Measurements from ENCODE around the gene NT5C3B. TPM values are rescaled to one million over a fixed set of nuclear protein-coding genes. Genes with fewer than 3 reads are reported as not detected.

The NT5C3B gene
- total and polyA plus RNA-seq, 4 donors: 15.3 to 32.0 (median 26.9) TPM

DNA sequence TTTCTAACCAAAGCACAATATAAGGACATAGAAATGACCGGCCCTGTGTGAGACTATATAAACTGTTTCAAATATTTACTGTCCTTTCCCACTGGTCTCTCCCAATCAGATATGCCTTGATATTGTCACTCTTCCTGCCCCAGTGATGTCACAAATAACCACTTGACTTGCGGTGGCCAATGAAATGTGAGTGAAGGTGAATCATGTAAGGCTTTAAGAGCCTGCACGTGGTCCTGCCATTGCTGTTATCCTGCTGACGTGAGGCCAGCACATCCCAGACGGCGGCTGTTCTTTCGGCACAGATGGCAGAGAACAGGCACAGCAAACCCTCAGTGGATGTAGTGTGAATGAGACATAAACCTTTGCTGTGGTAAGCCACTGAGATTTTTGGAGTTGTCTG lies 34.6 kb upstream of the NT5C3B start (continued):
- no peak for TF ChIP-seq RXRA (IDR thresholded peaks at IDR 0.05)
- TF ChIP-seq, protein P1, sequence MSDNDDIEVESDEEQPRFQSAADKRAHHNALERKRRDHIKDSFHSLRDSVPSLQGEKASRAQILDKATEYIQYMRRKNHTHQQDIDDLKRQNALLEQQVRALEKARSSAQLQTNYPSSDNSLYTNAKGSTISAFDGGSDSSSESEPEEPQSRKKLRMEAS (IDR thresholded peaks at IDR 0.05): no peak
- TF ChIP-seq EGR1 (IDR thresholded peaks at IDR 0.05; ENCODE audit: low read depth in 2 of 2): no peak

DNA sequence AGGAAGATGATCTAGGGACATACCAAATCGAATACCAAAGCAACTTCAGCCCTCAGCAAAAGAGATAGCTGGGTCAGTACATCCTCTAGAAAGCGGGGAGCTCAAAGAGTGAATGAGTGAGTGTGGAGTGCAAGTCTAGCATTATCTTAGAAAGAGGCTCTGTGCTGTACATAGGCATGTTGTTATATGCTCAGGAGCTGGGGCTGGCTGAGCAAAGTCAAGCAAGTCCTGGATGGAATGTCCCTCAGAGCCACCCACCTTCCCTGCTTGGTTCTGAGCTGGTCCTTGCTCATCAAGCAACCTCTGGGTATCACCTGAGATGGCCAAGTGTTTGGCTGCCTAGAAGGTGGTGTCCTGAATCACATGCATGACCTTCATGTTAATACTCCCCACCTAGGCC lies 34.1 kb upstream of the NT5C3B start:
- peak overlapping the region; percentile 30 to 77 for H3K27ac ChIP-seq (ENCODE audit: low read depth in 1 of 2, low read length in 2 of 2)
- H3K36me3 ChIP-seq (ENCODE audit: control insufficient read depth in 4 of 4, insufficient read depth in 3 of 4, low read depth in 1 of 4, low read length in 3 of 4): peaks cover 11 to 21% (median 17%) of the 10 kb centered on the region in 4 donors
- no peaks in the 10 kb centered on the region for H3K27me3 ChIP-seq (ENCODE audit: control insufficient read depth in 4 of 4, insufficient read depth in 4 of 4, low read length in 3 of 4)
- no peak overlapping the region for H3K4me3 ChIP-seq (ENCODE audit: low read depth in 1 of 3, low read length in 3 of 3)
- no peaks in the 10 kb centered on the region for H3K9me3 ChIP-seq (ENCODE audit: control insufficient read depth in 4 of 4, low read length in 3 of 4)
- TF ChIP-seq, protein P2, sequence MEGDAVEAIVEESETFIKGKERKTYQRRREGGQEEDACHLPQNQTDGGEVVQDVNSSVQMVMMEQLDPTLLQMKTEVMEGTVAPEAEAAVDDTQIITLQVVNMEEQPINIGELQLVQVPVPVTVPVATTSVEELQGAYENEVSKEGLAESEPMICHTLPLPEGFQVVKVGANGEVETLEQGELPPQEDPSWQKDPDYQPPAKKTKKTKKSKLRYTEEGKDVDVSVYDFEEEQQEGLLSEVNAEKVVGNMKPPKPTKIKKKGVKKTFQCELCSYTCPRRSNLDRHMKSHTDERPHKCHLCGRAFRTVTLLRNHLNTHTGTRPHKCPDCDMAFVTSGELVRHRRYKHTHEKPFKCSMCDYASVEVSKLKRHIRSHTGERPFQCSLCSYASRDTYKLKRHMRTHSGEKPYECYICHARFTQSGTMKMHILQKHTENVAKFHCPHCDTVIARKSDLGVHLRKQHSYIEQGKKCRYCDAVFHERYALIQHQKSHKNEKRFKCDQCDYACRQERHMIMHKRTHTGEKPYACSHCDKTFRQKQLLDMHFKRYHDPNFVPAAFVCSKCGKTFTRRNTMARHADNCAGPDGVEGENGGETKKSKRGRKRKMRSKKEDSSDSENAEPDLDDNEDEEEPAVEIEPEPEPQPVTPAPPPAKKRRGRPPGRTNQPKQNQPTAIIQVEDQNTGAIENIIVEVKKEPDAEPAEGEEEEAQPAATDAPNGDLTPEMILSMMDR (IDR thresholded peaks at IDR 0.05; ENCODE audit: low read depth, low read length, missing input control): no peak
- TF ChIP-seq HNF4A (conservative IDR thresholded peaks at IDR 0.05) (no peak), FOXA1 (IDR thresholded peaks at IDR 0.05) (no peak), NR2F2 (IDR thresholded peaks at IDR 0.05) (no peak), RAD21 (IDR thresholded peaks at IDR 0.05) (no peak), FOXA2 (IDR thresholded peaks at IDR 0.05) (no peak), HNF4G (IDR thresholded peaks at IDR 0.05) (no peak), GABPA (IDR thresholded peaks at IDR 0.05 in 1 of 2, conservative IDR thresholded peaks at IDR 0.05 in 1 of 2) (no peak), YY1 (IDR thresholded peaks at IDR 0.05) (no peak), TAF1 (conservative IDR thresholded peaks at IDR 0.05) (no peak), RXRA (IDR thresholded peaks at IDR 0.05) (no peak), SP1 (IDR thresholded peaks at IDR 0.05) (no peak), JUND (IDR thresholded peaks at IDR 0.05) (no peak), EGR1 (IDR thresholded peaks at IDR 0.05; ENCODE audit: low read depth in 2 of 2) (no peak)
- TF ChIP-seq, protein P3, sequence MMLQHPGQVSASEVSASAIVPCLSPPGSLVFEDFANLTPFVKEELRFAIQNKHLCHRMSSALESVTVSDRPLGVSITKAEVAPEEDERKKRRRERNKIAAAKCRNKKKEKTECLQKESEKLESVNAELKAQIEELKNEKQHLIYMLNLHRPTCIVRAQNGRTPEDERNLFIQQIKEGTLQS (IDR thresholded peaks at IDR 0.05): no peak
- TF ChIP-seq, protein P4, sequence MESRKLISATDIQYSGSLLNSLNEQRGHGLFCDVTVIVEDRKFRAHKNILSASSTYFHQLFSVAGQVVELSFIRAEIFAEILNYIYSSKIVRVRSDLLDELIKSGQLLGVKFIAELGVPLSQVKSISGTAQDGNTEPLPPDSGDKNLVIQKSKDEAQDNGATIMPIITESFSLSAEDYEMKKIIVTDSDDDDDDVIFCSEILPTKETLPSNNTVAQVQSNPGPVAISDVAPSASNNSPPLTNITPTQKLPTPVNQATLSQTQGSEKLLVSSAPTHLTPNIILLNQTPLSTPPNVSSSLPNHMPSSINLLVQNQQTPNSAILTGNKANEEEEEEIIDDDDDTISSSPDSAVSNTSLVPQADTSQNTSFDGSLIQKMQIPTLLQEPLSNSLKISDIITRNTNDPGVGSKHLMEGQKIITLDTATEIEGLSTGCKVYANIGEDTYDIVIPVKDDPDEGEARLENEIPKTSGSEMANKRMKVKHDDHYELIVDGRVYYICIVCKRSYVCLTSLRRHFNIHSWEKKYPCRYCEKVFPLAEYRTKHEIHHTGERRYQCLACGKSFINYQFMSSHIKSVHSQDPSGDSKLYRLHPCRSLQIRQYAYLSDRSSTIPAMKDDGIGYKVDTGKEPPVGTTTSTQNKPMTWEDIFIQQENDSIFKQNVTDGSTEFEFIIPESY (IDR thresholded peaks at IDR 0.05): no peak
- TF ChIP-seq, protein P1 (IDR thresholded peaks at IDR 0.05): no peak
- TF ChIP-seq, protein P5, sequence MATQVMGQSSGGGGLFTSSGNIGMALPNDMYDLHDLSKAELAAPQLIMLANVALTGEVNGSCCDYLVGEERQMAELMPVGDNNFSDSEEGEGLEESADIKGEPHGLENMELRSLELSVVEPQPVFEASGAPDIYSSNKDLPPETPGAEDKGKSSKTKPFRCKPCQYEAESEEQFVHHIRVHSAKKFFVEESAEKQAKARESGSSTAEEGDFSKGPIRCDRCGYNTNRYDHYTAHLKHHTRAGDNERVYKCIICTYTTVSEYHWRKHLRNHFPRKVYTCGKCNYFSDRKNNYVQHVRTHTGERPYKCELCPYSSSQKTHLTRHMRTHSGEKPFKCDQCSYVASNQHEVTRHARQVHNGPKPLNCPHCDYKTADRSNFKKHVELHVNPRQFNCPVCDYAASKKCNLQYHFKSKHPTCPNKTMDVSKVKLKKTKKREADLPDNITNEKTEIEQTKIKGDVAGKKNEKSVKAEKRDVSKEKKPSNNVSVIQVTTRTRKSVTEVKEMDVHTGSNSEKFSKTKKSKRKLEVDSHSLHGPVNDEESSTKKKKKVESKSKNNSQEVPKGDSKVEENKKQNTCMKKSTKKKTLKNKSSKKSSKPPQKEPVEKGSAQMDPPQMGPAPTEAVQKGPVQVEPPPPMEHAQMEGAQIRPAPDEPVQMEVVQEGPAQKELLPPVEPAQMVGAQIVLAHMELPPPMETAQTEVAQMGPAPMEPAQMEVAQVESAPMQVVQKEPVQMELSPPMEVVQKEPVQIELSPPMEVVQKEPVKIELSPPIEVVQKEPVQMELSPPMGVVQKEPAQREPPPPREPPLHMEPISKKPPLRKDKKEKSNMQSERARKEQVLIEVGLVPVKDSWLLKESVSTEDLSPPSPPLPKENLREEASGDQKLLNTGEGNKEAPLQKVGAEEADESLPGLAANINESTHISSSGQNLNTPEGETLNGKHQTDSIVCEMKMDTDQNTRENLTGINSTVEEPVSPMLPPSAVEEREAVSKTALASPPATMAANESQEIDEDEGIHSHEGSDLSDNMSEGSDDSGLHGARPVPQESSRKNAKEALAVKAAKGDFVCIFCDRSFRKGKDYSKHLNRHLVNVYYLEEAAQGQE (IDR thresholded peaks at IDR 0.05): no peak
- peaks cover 11 to 45% (median 33%) of the 10 kb centered on the region in 4 donors for H3K4me1 ChIP-seq (ENCODE audit: control insufficient read depth in 4 of 4, insufficient read depth in 4 of 4, low read length in 3 of 4)
- no peak for DNase-seq (ENCODE audit: low spot score)
- no peak overlapping the region for H3K9ac ChIP-seq (ENCODE audit: low read depth in 1 of 2, low read length in 2 of 2)
- 78% methylated on average over 2 of the region's 2 CpGs for WGBS

Measured in liver (tissue), 9 donors.